Endothelial cell (in vitro differentiated cells): ENCODE results near the gene SCNN1A. TPM values are rescaled to one million over a fixed set of nuclear protein-coding genes. Genes with fewer than 3 reads are reported as not detected.

Experiments
- DNase-seq: peaks from one replicate; pipeline ENCODE4 v3.0.0; 2021; ENCODE audit warnings: low spot score
- H3K27ac Mint-ChIP-seq: one replicate; pipeline ENCODE4 v1.8.0; 2021; ENCODE audit warnings: mixed read lengths, inconsistent platforms; ENCODE audit not compliant: unreplicated experiment
- H3K27me3 Mint-ChIP-seq: one replicate; pipeline ENCODE4 v1.8.0; 2021; ENCODE audit warnings: mild to moderate bottlenecking, moderate library complexity, mixed read lengths, inconsistent platforms; ENCODE audit not compliant: unreplicated experiment
- H3K36me3 Mint-ChIP-seq: one replicate; pipeline ENCODE4 v1.8.0; 2021; ENCODE audit warnings: mild to moderate bottlenecking, low read depth, mixed read lengths, inconsistent platforms; ENCODE audit not compliant: unreplicated experiment
- H3K4me1 Mint-ChIP-seq: one replicate; pipeline ENCODE4 v1.8.0; 2021; ENCODE audit warnings: mild to moderate bottlenecking, mixed read lengths, inconsistent platforms; ENCODE audit not compliant: unreplicated experiment
- H3K4me3 Mint-ChIP-seq: one replicate; pipeline ENCODE4 v1.8.0; 2021; ENCODE audit warnings: mild to moderate bottlenecking, mixed read lengths, inconsistent platforms; ENCODE audit not compliant: unreplicated experiment
- H3K9me3 Mint-ChIP-seq: one replicate; pipeline ENCODE4 v1.8.0; 2021; ENCODE audit warnings: mixed read lengths, inconsistent platforms; ENCODE audit not compliant: unreplicated experiment
- total RNA-seq: library from RNA; stranded (reverse); fragmentation: NEBNext Ultra II Directional; extraction: Animal tissue kit (Norgen Biotek cat#: 25700); gene quantifications from one replicate; pipeline ENCODE4 v1.2.1, GENCODE V29; 2021; ENCODE audit not compliant: unreplicated experiment
- TF ChIP-seq, protein P1 (sequence below): fragments of 200-600 bp; sonication (generic); IDR thresholded peaks from one replicate; pipeline ENCODE4 v1.5.0; 2021; ENCODE audit warnings: antibody characterized with exemption; ENCODE audit not compliant: unreplicated experiment

Gene SCNN1A
- total RNA-seq, 1 donor from 2014 or later = 2.2 TPM

DNA sequence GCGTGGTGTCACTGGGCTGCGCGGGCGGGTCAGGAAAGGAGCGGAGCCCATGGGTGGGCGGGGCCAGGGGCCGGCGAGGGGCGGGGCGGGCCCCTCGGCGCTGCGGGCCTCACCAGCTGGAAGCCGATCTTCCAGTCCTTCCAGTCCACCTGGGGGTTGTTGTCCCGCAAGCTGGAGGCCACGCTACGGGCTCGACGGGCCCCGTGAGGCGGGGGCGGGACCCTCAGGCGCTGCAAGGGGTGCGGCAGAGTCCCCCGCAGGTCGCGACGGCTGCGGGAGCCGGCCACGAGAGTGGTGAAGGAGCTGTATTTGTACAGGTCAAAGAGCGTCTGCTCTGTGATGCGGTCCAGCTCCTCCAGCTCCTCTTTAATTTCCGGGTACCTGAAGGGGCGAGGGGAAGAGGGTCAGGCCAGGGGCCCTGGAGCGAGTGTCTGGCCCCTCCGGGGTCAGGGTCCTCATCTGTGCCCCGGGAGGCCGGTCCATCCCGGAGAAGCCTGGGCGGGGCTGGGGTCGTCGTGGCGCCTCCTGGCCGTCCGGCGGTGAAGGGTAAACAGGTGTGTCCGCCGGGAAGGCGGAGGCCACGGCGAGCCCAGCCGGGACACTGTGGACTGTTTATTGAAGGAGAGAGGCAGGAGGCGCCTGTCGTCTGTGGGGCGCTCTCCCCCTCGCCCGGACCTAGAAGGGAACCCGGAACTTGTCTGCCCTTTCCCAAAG, 11.9 kb downstream of the SCNN1A start:
- TF ChIP-seq, protein P1, sequence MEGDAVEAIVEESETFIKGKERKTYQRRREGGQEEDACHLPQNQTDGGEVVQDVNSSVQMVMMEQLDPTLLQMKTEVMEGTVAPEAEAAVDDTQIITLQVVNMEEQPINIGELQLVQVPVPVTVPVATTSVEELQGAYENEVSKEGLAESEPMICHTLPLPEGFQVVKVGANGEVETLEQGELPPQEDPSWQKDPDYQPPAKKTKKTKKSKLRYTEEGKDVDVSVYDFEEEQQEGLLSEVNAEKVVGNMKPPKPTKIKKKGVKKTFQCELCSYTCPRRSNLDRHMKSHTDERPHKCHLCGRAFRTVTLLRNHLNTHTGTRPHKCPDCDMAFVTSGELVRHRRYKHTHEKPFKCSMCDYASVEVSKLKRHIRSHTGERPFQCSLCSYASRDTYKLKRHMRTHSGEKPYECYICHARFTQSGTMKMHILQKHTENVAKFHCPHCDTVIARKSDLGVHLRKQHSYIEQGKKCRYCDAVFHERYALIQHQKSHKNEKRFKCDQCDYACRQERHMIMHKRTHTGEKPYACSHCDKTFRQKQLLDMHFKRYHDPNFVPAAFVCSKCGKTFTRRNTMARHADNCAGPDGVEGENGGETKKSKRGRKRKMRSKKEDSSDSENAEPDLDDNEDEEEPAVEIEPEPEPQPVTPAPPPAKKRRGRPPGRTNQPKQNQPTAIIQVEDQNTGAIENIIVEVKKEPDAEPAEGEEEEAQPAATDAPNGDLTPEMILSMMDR = no peak
- Mint-ChIP-seq H3K27me3 (peaks cover 4% of the 10 kb centered on the region), H3K4me1 (peaks cover 3% of the 10 kb centered on the region), H3K36me3 (no peaks in the 10 kb centered on the region), H3K27ac (no peak overlapping the region), H3K9me3 (no peaks in the 10 kb centered on the region), H3K4me3 (no peak overlapping the region)
- DNase-seq = peak; percentile 73

DNA sequence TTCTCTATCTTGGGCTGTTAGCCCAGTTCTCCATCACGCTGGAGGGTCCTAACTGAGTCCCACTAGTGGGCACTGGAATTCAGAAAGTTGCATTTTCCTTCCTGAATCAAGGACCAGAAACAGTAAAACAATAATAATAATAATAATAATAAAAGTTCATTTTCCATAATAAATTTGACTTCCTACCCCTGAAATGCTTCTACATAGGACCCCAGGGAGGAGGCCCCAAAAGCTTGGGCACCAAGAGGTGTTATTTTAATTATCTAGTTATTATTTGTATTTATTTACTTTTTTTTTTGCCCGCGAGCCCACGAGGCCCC, 12.4 kb downstream of the SCNN1A start:
- TF ChIP-seq, protein P1 = no peak
- Mint-ChIP-seq H3K9me3 (no peaks in the 10 kb centered on the region), H3K36me3 (no peaks in the 10 kb centered on the region), H3K27me3 (peaks cover 4% of the 10 kb centered on the region), H3K4me1 (peaks cover 2% of the 10 kb centered on the region), H3K27ac (no peak overlapping the region), H3K4me3 (no peak overlapping the region)
- DNase-seq = no peak

DNA sequence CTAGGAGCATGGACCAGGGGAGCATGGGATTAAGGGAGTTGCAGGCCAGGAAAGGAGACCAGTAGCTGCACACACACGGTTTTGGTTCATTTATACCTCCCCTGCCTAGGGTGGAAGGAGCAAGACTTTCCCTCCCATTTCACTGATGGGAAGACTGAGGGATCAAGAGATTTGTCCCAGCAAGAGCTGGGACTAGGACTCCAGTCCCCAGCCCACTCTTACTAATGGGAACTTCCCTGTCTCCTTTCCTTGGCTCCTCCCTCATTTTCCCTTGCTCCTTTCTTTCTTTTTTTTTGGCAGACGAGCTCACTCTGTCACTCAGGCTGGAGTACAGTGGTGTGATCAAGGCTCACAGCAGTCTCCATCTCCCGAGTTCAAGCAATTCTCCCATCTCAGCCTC, 13.0 kb downstream of the SCNN1A start:
- Mint-ChIP-seq H3K4me3 (no peak overlapping the region), H3K27ac (peak overlapping the region; percentile 32)
- no peak for DNase-seq

DNA sequence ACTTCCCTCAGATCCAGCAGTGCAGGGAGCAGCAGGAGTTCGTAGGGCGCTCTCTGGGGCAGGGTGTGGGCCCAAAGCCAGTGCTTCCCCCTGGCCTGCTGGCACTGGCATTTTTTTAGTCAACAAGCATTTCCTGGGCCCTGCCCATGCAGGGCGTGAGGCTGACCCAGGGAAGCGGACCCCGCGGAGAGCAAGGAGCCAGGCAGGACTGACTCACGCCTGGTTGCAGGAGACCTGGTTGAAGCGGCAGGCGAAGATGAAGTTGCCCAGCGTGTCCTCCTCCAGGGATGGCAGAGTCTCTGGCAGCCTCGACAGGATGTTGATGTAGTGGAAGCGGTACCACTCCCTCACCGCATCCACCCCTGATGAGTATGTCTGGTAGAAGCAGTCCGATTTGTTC, 13.5 kb downstream of the SCNN1A start:
- peaks cover 2% of the 10 kb centered on the region for H3K4me1 Mint-ChIP-seq
- DNase-seq = no peak
- peaks cover 5% of the 10 kb centered on the region for H3K27me3 Mint-ChIP-seq
- no peaks in the 10 kb centered on the region for H3K36me3 Mint-ChIP-seq
- no peak overlapping the region for H3K4me3 Mint-ChIP-seq
- TF ChIP-seq, protein P1 = no peak
- H3K27ac Mint-ChIP-seq = peak overlapping the region; percentile 32
- H3K9me3 Mint-ChIP-seq = no peaks in the 10 kb centered on the region

More for the DNA sequence above, 13.0 kb downstream of the SCNN1A start:
- Mint-ChIP-seq H3K9me3 (no peaks in the 10 kb centered on the region), H3K4me1 (peaks cover 2% of the 10 kb centered on the region), H3K36me3 (no peaks in the 10 kb centered on the region), H3K27me3 (peaks cover 5% of the 10 kb centered on the region)
- TF ChIP-seq, protein P1 = no peak

DNA sequence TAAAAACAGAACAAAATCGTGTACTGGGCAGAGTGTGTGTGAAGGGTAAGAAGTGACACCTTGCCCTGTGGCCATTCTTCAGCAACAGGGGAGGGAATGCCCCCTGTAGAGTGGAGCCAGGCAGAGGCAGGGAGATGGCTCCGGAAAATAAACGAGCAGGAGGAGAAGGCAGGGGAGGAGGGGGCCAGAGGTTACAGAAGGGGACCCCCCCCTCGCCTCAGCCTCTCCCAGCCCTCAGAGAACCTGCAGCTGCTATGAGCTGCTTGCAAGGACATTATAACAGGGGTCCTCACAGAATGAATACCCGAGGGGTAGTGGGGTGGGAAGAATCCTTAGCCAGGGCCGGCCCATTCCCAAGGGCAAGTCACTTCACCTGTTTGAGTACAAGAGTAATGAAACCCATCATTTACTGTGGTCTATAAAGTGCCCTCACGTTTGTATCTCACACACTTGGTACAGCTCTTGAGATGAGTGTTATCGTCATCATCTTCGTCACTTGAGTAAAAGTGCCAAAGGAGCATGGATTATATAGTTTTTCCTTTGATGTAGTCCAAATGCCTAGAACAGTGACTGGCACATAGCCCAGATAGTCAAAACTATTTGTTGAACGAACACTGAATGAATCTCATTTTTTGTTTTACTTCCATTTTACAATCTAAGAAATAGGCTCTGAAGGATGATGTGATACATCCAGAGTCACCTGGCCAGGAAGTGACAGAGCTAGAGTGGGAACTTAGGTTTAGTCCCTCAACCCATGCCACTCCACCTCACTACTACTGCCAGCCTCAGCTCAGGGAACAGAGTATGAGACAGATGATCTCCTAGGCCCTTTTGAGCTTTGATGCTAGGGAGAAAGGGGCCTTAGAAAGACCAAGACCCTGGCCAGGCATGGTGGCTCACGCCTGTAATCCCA, 14.5 kb downstream of the SCNN1A start:
- DNase-seq = no peak
- Mint-ChIP-seq H3K36me3 (no peaks in the 10 kb centered on the region), H3K4me1 (peaks cover 2% of the 10 kb centered on the region), H3K27ac (no peak overlapping the region), H3K27me3 (peaks cover 10% of the 10 kb centered on the region), H3K9me3 (no peaks in the 10 kb centered on the region), H3K4me3 (no peak overlapping the region)
- TF ChIP-seq, protein P1 = no peak
